IMR-90 (cell line): Measurements from ENCODE around the gene CD34. TPM values are rescaled to one million over a fixed set of nuclear protein-coding genes. Genes with fewer than 3 reads are reported as not detected.

Experiments used
- ATAC-seq: fragments of 200-7000 bp; cut with Tn5 transposase; 2 replicates; pipeline ENCODE4 v1.9.1; 2020; ENCODE audit warnings: low read depth, mild to moderate bottlenecking, moderate library complexity
- BruUV-seq: library from RNA; stranded (reverse); fragments of 400-500 nt; replicated peaks from 2 replicates; lab custom pipeline; 2021; lab: Mats Ljungman, UMichigan
- CTCF ChIA-PET: fragments of 300-600 bp; formaldehyde crosslinking; extraction: SDS; loops from one replicate; lab custom pipeline; 2021; ENCODE audit warnings: antibody characterized with exemption; lab: Yijun Ruan, JAX
- POLR2A ChIA-PET: fragments of 300-600 bp; sonication (Branson Sonifier 250); formaldehyde crosslinking; loops from one replicate; lab custom pipeline; 2022; ENCODE audit warnings: antibody characterized with exemption; ENCODE audit not compliant: unreplicated experiment; lab: Charles Lee
- DNase-seq: peaks from one replicate; pipeline ENCODE4 v3.0.0; 2013
- H2AFZ ChIP-seq: replicated peaks from 2 replicates; pipeline ENCODE3; 2013; ENCODE audit warnings: low read length, mild to moderate bottlenecking; ENCODE audit not compliant: poor library complexity
- H2AK5ac ChIP-seq: 2 replicates; pipeline ENCODE4 v1.6.1; 2013; ENCODE audit warnings: low read depth, low read length, inconsistent platforms
- H2AK9ac ChIP-seq: replicated peaks from 2 replicates; pipeline ENCODE3; 2013; ENCODE audit warnings: mild to moderate bottlenecking, low read depth, low read length, moderate library complexity; ENCODE audit not compliant: poor library complexity
- H2BK120ac ChIP-seq: 2 replicates; pipeline ENCODE4 v1.6.1; 2013; ENCODE audit warnings: low read depth, low read length, inconsistent platforms
- H2BK15ac ChIP-seq: 3 replicates; pipeline ENCODE4 v1.6.1; 2013; ENCODE audit warnings: low read depth, low read length, inconsistent platforms
- H2BK20ac ChIP-seq: 2 replicates; pipeline ENCODE4 v1.6.1; 2013; ENCODE audit warnings: low read depth, mild to moderate bottlenecking, inconsistent platforms, low read length, moderate library complexity
- H2BK5ac ChIP-seq: 2 replicates; pipeline ENCODE4 v1.6.1; 2013; ENCODE audit warnings: mild to moderate bottlenecking, low read depth, low read length, inconsistent platforms; ENCODE audit not compliant: poor library complexity, severe bottlenecking
- H3K14ac ChIP-seq: replicated peaks from 2 replicates; pipeline ENCODE4 v1.6.1; 2013; ENCODE audit warnings: low read depth, low read length, inconsistent platforms
- H3K18ac ChIP-seq: 2 replicates; pipeline ENCODE4 v1.6.1; 2013; ENCODE audit warnings: low read depth, low read length, control low read depth
- H3K23ac ChIP-seq: 2 replicates; pipeline ENCODE4 v1.6.1; 2013; ENCODE audit warnings: low read depth, low read length, inconsistent platforms
- H3K27ac ChIP-seq: 2 replicates; pipeline ENCODE4 v1.5.1; 2013; ENCODE audit warnings: mild to moderate bottlenecking, control low read depth, low read length; ENCODE audit not compliant: insufficient read depth
- H3K27me3 ChIP-seq: 2 replicates; pipeline ENCODE4 v1.6.1; 2013; ENCODE audit warnings: low read length; ENCODE audit not compliant: control insufficient read depth, insufficient read depth
- H3K36me3 ChIP-seq: 2 replicates; pipeline ENCODE4 v1.6.1; 2013; ENCODE audit warnings: low read length, mixed read lengths; ENCODE audit not compliant: control insufficient read depth, insufficient read depth
- H3K4ac ChIP-seq: 2 replicates; pipeline ENCODE4 v1.6.1; 2013; ENCODE audit warnings: low read depth, low read length, inconsistent platforms
- H3K4me1 ChIP-seq: 2 replicates; pipeline ENCODE4 v1.6.1; 2013; ENCODE audit warnings: low read length, mixed read lengths; ENCODE audit not compliant: control insufficient read depth, insufficient read depth
- H3K4me2 ChIP-seq: 2 replicates; pipeline ENCODE4 v1.6.1; 2013; ENCODE audit warnings: low read depth, mild to moderate bottlenecking, control low read depth, low read length, moderate library complexity
- H3K4me3 ChIP-seq: 2 replicates; pipeline ENCODE4 v1.5.1; 2013; ENCODE audit warnings: low read depth, mild to moderate bottlenecking, control low read depth, low read length, moderate library complexity; ENCODE audit not compliant: insufficient read depth
- H3K56ac ChIP-seq: 2 replicates; pipeline ENCODE4 v1.6.1; 2013; ENCODE audit warnings: low read length, inconsistent platforms; ENCODE audit not compliant: insufficient read depth; ENCODE audit errors: extremely low read depth
- H3K79me1 ChIP-seq, 2 experiments: 2 replicates each; pipeline ENCODE4 v1.6.1; 2013; ENCODE audit warnings: low read length in 2 of 2, inconsistent platforms in 1 of 2, low read depth in 1 of 2
- H3K9ac ChIP-seq: 2 replicates; pipeline ENCODE4 v1.6.1; 2013; ENCODE audit warnings: low read depth, low read length, control low read depth
- H3K9me1 ChIP-seq: 2 replicates; pipeline ENCODE4 v1.6.1; 2013; ENCODE audit warnings: low read length, inconsistent platforms; ENCODE audit not compliant: insufficient read depth
- H3K9me3 ChIP-seq: 2 replicates; pipeline ENCODE4 v1.6.1; 2013; ENCODE audit warnings: low read length; ENCODE audit not compliant: control insufficient read depth, insufficient read depth
- H4K20me1 ChIP-seq: 2 replicates; pipeline ENCODE4 v1.6.1; 2013; ENCODE audit warnings: low read length, inconsistent platforms; ENCODE audit not compliant: insufficient read depth
- H4K5ac ChIP-seq: 2 replicates; pipeline ENCODE4 v1.6.1; 2013; ENCODE audit warnings: mild to moderate bottlenecking, low read depth, low read length, control low read depth
- H4K8ac ChIP-seq, 2 experiments: 2 replicates each; pipeline ENCODE4 v1.6.1; 2013; ENCODE audit warnings: low read depth in 2 of 2, low read length in 2 of 2, control low read depth in 1 of 2, inconsistent platforms in 1 of 2
- H4K91ac ChIP-seq: 2 replicates; pipeline ENCODE4 v1.6.1; 2013; ENCODE audit warnings: low read depth, low read length, inconsistent platforms; ENCODE audit not compliant: insufficient read depth
- FOS ChIP-seq: fragments of 150-350 bp; IDR thresholded peaks from 2 replicates; pipeline ENCODE4 v1.6.1; 2016; ENCODE audit warnings: low read depth, low read length
- RCOR1 ChIP-seq: IDR thresholded peaks from 2 replicates; pipeline ENCODE4 v1.6.1; 2012; ENCODE audit warnings: mild to moderate bottlenecking, low read length, improper control_type of control experiment; ENCODE audit not compliant: insufficient replicate concordance
- SMC3 ChIP-seq: fragments of 150-350 bp; IDR thresholded peaks from 2 replicates; pipeline ENCODE4 v1.6.1; 2016; ENCODE audit warnings: low read depth, mild to moderate bottlenecking, antibody characterized with exemption, low read length, moderate library complexity
- WGBS, 2 experiments: methylation state at CpG; one replicate each; pipeline versions ENCODE4 v1.1.5 to v1.1.7; 2013; ENCODE audit warnings: missing lambda C conversion rate in 2 of 2; ENCODE audit not compliant: insufficient read length in 1 of 2; ENCODE audit errors: extremely low coverage in 2 of 2; 5-methylcytosine and 5-hydroxymethylcytosine counted together
- dilution Hi-C: fragments of 300-500 bp; cut with HindIII; formaldehyde crosslinking; loops from one replicate; pipeline ENCODE4 v1.14.3; 2018; ENCODE audit warnings: low sequenced_read_pairs; ENCODE audit not compliant: unreplicated experiment
- in situ Hi-C: fragments of 300-500 bp; cut with MboI; formaldehyde crosslinking; loops from 3 replicates; pipeline ENCODE4 v1.14.3; 2019; ENCODE audit warnings: low sequenced_read_pairs, inconsistent platforms, mixed read lengths
- intact Hi-C: fragments of 100-400 bp; cut with micrococcal nuclease; formaldehyde crosslinking; loops from 2 replicates; pipeline ENCODE4 v1.10.0; 2022
- polyA plus RNA-seq, 3 experiments: library from polyadenylated mRNA; depleted of rRNA; stranded (reverse); fragments of >200 nt; gene quantifications; 2 replicates each; pipeline ENCODE4 v1.2.3, GENCODE V29; 2012; ENCODE audit warnings: low replicate concordance in 1 of 3
- total RNA-seq: library from RNA; depleted of rRNA; stranded (reverse); fragments of >200 nt; gene quantifications from 2 replicates; pipeline ENCODE4 v1.2.3, GENCODE V29; 2012

CD34 gene
- total and polyA plus RNA-seq, 2 of the 4 experiments (the other 2 are of a cell fraction), result 0.14 TPM; not detected in 1

GRCh38 chr1:207845109-207845508, 65.8 kb downstream of the CD34 start:
- Histone ChIP-seq H3K23ac (no peak overlapping the region), H3K27me3 (no peaks in the 10 kb centered on the region), H3K56ac (no peak overlapping the region), H3K4me1 (no peaks in the 10 kb centered on the region), H2AK9ac (no peak overlapping the region), H3K9me3 (no peaks in the 10 kb centered on the region), H2BK20ac (no peak overlapping the region), H4K8ac (no peak overlapping the region), H3K36me3 (no peaks in the 10 kb centered on the region), H2BK5ac (no peak overlapping the region), H4K5ac (no peak overlapping the region), H3K18ac (no peak overlapping the region), H3K9me1 (no peaks in the 10 kb centered on the region; the same call in 1 of the 2 replicates), H4K91ac (no peak overlapping the region), H3K4me3 (no peak overlapping the region), H2BK120ac (no peak overlapping the region), H3K4ac (no peak overlapping the region), H3K79me1 (peaks cover 0 to 7% of the 10 kb centered on the region in 2 experiments; a peak in 2 of 4 replicates), H4K20me1 (no peaks in the 10 kb centered on the region), H3K14ac (no peak overlapping the region), H3K4me2 (no peak overlapping the region), H2AK5ac (no peak overlapping the region), H2AFZ (no peak overlapping the region), H3K9ac (no peak overlapping the region), H2BK15ac (no peak overlapping the region), H3K27ac (no peak overlapping the region)
- ChIA-PET CTCF (interaction anchor here (0.9 kb wide), 1 partner anchor 9 kb away, joined by 3 read pairs; no protein-coding TSS in a partner anchor), POLR2A (no interaction called here)
- ATAC-seq, result no peak
- no TSS peak for BruUV-seq
- dilution Hi-C loops (no loop called here), intact Hi-C loops (no loop called here), in situ Hi-C loops (no loop called here)
- DNase-seq, result no peak
- TF ChIP-seq FOS (no peak), SMC3 (no peak), RCOR1 (no peak)
- WGBS, 2 experiments, result 80% methylated on average over 2 of the region's 6 CpGs; no CpG with 5 or more reads in 1 of the 2 experiments
